Measurements from ENCODE around the gene STK17A. TPM values are rescaled to one million over a fixed set of nuclear protein-coding genes. Genes with fewer than 3 reads are reported as not detected.

STK17A gene
- polyA plus RNA-seq, 4 donors = 15.6 to 26.4 (median 19.9) TPM

DNA sequence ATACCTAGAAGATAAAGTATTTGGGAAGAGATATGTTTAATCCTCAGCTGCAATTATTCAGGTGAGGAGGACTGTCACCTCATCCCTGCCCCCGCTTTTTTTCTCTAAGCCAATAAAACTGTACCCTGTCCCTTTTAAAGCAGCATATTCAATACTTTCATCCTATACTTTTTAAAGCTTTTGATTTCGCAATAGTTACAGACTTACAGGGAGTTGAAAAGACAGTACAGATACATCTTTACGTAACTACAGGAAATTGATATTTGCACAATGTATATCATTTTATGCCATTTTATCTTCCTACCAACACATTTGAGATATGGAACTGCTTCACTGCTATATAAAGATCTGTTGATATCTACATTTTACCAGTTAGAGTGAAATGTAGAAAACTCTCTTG is 47.6 kb downstream of the STK17A start:
- DNase-seq (ENCODE audit: low read depth in 4 of 4, low spot score in 2 of 4) = no peak

- no peak for DNase-seq (ENCODE audit: low read depth in 4 of 4, low spot score in 2 of 4)
Observed at GRCh38 chr7:43631559-43631958, 48.7 kb downstream of the STK17A start.

- DNase-seq (ENCODE audit: low read depth in 4 of 4, low spot score in 2 of 4) = no peak
Observed at GRCh38 chr7:43632746-43633145, 49.8 kb downstream of the STK17A start.

GRCh38 chr7:43634384-43634783 is 51.5 kb downstream of the STK17A start:
- DNase-seq (ENCODE audit: low read depth in 4 of 4, low spot score in 2 of 4) = no peak

DNA sequence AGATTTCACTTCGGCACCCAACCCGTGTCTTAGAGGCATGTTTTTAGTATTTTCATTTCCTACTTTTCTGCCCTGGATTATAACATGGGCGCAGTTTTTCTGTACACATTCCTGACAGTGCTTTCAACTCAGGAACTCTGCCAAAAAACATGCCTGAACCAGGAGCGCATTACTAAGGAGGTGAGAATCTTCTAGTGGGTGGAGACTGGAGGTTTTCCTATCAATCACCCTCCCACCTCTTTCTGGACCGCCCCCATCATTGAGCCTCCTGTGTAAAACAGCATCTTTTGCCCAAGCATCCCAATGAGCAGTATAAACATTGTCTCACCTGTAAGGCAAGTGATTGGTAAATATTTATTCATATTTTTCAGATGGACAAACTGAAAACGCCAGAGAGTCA is 53.2 kb downstream of the STK17A start:
- no peak for DNase-seq (ENCODE audit: low read depth in 4 of 4, low spot score in 2 of 4)

DNA sequence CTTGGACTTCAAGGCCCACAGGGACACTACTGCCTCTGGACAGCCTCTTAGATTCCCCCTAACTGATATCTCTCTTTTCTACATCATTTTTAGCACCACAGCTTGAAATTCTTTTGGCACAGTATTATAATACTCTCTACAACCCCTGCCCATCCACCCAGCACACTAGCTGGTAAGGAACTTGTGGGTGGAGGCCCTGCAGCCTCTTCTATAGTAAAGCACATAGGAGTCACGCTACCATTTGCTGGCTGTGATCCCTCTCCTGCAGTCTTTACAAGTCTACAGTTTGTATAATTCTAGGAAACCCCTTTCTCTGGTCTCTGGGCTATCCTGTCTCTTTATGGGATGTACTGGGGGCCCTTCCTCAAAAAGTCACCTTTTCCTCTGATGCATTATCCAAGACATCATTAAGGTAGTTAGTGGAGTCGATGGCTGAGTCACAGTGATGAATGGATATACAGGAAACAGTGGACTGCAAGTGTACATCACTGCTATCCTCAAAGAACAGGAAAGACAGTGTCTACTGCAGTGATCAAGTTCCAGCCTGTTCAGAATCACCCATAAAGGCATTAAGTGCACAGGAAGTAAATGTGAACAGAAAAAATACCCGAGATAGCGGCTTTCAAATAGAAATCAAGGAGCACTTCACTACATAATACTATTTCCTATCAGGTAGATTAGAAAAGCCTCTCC is 54.4 kb downstream of the STK17A start:
- no peak for DNase-seq (ENCODE audit: low read depth in 4 of 4, low spot score in 2 of 4)

GRCh38 chr7:43639858-43640491 is 57.1 kb downstream of the STK17A start:
- DNase-seq (ENCODE audit: low read depth in 4 of 4, low spot score in 2 of 4) = peak in 2 of 4 donors; percentile 39 to 44

DNA sequence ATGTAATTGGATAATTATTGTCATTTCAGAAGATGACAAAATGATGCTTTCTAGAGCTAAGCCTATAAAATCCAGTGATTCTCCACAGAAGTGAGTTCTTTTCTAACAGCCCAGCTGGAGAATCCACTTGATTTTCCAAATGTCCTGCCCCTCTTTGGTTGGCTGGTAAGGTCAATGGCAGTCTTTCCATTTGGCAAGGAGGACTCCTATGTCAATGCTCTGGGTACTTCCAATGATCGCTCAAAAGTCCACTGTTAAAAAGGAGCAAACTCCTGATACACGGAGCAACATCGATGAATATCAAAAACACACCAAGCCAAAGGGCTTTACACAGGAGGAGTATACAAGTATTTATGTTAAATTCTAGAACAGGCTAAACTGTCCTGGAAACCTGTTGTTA is 57.8 kb downstream of the STK17A start:
- no peak for DNase-seq (ENCODE audit: low read depth in 4 of 4, low spot score in 2 of 4)

DNA sequence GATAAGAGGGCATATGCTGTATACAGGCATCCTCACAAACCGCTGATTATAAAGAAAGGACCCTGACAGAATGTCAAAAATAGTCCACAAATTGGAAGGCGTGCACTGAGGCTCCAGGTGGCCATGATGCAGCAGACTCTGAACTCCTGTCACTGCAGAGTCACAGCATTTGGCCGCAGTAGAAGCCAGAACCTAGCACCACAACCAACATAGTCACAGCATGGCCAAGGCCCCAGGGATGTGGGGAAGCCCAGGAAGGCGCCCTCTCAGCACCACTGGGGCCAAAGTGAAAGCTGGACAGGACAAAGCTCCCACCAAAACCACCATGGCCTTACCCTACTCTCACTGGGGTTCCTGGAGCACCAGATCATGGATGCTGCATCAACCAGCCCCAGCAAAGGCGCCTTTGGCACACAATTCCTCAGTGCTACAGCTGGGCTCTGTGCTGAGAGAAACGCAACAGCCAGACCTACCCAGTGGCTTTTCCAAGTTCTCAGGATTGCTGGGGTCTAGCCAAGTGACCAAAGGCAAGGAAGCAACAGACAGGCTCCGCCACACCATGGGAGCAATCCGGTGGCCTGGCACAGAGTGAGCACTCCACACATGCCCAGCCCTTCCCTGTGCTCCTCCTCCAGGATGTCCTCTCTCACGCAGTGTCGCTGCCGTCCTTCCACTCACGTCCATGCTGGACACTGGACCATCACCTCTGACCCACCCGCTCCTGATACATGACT is 60.2 kb downstream of the STK17A start:
- DNase-seq (ENCODE audit: low read depth in 4 of 4, low spot score in 2 of 4) = no peak

DNA sequence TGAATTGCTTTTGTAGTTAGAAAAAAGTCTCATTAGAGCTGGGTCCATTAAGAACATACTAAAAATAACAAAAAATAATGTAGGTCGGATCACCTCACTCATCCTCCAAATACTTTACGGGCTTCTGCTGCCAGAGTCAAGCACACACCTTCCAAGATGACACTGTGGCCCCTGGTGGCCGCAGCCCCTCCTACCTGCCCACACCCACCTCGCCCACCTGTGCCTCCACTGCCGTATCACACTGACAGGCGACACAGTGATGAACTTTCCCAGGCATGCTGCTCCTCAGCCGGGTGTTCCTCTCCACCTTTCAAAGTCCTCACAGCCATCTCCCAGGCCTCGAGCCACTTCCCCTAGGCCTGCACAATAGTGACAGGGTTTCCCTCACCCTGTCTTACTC is 60.9 kb downstream of the STK17A start:
- no peak for DNase-seq (ENCODE audit: low read depth in 4 of 4, low spot score in 2 of 4)

- no peak for DNase-seq (ENCODE audit: low read depth in 4 of 4, low spot score in 2 of 4)
Observed at GRCh38 chr7:43645699-43646226, 62.9 kb downstream of the STK17A start.

GRCh38 chr7:43646603-43647338 is 63.9 kb downstream of the STK17A start:
- no peak for DNase-seq (ENCODE audit: low read depth in 4 of 4, low spot score in 2 of 4)

DNA sequence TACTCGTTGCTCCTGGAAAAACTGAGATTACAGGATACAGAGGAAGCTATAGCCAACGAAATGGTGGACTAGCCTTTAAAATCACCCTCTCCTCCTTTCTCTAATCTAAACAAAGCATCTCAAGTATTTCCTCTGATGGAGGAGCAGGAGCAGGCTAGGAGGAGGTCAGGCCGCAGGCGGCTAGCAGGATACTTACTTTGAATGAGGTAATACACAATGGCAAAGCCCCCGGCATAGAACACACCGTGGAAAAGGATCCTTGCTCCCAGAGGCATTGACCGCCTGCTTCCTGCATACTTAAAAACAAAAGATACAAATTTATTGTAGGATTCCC is 64.4 kb downstream of the STK17A start:
- DNase-seq (ENCODE audit: low read depth in 4 of 4, low spot score in 2 of 4) = no peak

- no peak for DNase-seq (ENCODE audit: low read depth in 4 of 4, low spot score in 2 of 4)
Observed at GRCh38 chr7:43647673-43648472, 65.0 kb downstream of the STK17A start.

DNA sequence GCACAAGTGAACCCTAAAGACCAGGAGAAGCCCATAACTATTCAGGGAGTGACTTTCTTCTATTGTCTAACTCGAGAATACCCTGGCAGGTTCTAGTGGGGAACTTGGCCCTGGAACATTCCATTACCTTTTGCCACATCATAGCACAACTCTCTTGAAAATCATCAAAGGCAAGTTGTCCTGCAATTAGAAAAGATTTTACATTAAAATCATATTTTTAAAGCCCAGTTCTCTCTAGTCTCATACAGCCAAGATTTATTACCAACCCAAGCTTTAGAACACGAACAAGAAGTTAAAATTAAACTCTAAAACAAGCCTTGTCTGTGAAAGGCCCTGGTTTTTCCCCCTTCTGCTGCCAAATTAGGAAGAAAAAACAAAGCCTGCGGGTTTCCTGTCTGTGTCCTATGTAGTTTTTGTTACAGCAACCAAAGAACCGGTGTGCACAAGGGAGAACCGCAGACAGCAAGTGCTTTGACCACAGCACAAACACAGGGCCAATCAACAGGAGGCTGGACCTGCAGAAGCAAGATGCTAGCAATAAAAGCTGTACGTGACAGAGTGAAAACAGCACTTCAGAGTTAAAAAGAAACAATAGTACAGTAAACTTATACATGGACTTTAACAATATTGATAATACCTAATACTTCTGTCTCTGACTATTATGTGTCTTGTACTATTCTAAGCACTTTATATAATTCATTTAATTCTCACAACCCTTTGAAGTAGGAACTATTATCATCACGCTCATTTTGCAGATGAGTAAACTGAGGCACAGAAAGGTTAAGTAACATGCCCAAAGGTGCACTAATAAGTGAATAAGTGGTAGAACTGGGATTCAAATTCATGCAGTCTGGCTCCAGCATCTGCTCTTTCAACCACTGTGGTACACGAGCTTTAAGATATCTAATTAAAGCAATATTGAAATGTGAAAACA is 65.8 kb downstream of the STK17A start:
- no peak for DNase-seq (ENCODE audit: low read depth in 4 of 4, low spot score in 2 of 4)

GRCh38 chr7:43649755-43650274 is 66.9 kb downstream of the STK17A start:
- DNase-seq (ENCODE audit: low read depth in 4 of 4, low spot score in 2 of 4) = no peak

DNA sequence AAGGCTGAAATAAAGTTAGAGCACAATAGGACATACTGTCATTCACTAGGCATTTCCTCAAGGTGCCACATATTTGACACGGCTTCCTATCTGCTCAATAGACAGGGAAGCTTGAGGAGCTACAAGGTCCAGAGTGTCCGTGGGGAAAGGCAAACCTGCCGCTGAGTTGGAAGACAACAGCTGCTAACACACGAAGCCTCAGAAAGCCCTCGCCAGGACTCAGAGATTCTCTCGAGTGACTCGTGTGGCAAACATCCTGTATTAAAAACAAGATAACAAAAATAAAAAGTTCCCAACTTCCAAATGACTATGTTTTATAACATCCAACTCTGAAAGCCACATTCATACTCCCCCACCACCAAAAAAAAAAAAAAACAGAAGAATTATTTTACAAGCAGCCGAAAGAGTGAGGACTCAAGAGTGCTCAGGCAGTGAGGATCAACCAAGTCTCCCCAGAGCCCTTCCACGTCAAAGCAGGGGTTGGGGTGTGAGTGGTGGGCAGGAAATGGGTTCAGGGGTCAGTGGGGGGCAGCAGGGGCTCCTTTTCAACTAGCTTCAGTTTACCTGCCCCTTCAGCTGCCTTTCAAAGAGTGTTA is 67.6 kb downstream of the STK17A start:
- no peak for DNase-seq (ENCODE audit: low read depth in 4 of 4, low spot score in 2 of 4)

DNA sequence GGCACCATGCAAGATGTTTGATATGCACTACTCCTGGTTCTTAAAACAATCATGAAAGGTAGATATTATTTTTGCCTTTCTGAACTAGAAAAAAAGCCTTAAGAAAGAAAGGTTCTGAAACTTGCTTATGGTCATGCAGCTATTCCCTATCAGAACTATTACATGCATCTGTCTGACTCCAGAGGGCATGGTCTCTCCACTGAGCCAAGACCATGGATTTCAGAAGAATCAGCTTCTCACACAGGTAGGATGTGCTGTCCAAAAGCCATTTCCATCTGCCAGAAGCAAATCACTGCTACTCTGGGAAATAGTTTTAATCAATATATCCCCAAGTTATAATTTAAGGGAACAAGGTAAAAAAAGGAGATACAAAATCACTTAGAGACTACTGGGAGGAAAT is 69.5 kb downstream of the STK17A start:
- no peak for DNase-seq (ENCODE audit: low read depth in 4 of 4, low spot score in 2 of 4)

DNA sequence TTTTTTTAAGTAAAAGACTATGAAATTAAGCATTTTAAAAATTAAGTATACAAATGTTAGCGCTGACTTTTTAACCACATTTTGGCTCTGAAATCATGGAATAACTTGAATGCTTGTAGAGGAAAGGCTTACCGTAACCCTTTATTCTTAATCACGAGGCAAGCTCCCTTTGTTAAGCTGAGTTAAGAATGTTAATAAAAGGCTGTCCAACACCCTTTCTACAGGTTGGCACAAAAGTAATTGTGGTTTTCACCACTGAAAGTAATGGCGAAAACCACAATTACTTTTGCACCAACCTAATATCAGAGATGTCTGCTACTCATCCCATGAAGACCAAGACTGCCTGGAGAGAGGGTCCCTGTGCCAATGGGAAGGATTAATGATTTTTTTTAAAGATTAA is 70.6 kb downstream of the STK17A start:
- DNase-seq (ENCODE audit: low read depth in 4 of 4, low spot score in 2 of 4) = no peak

Data from left renal cortex interstitium (tissue), 4 donors.